GM12872 (cell line): ENCODE measurements around the gene NDUFB10.

Source experiments
- CTCF ChIP-seq: IDR thresholded peaks from 3 replicates; pipeline ENCODE4 v1.5.1; 2011; ENCODE audit warnings: low read depth, mild to moderate bottlenecking, low read length, moderate library complexity; ENCODE audit not compliant: insufficient read depth

Gene NDUFB10

GRCh38 chr16:1976216-1976520 is 16.8 kb downstream of the NDUFB10 start:
- no peak for TF ChIP-seq CTCF

GRCh38 chr16:1976951-1977874 is 17.9 kb downstream of the NDUFB10 start:
- TF ChIP-seq CTCF = no peak

GRCh38 chr16:1977875-1978268 is 18.5 kb downstream of the NDUFB10 start:
- TF ChIP-seq CTCF = no peak

GRCh38 chr16:1978476-1979120 is 19.3 kb downstream of the NDUFB10 start:
- no peak for TF ChIP-seq CTCF

- TF ChIP-seq CTCF = no peak
These were observed 20.1 kb downstream of the NDUFB10 start for GRCh38 chr16:1979271-1980029.

GRCh38 chr16:1980030-1980769 is 20.9 kb downstream of the NDUFB10 start:
- no peak for TF ChIP-seq CTCF

- no peak for TF ChIP-seq CTCF
These were observed 21.4 kb downstream of the NDUFB10 start for GRCh38 chr16:1980770-1981087.
